GM10266 (cell line): ENCODE results near the gene ALK.

Source experiments
- DNase-seq: peaks from one replicate; pipeline ENCODE4 v3.0.0; 2012; ENCODE audit errors: extremely low spot score
- CTCF ChIP-seq: IDR thresholded peaks from 2 replicates; pipeline ENCODE4 v1.5.1; 2012; ENCODE audit warnings: mild to moderate bottlenecking, low read depth; ENCODE audit not compliant: control insufficient read depth, insufficient read depth; ENCODE audit errors: missing control alignments

The ALK gene

GRCh38 chr2:29526587-29527586 lies 394.5 kb downstream of the ALK start:
- no peak for DNase-seq
- no peak for TF ChIP-seq CTCF

GRCh38 chr2:29525921-29526320 lies 395.5 kb downstream of the ALK start:
- DNase-seq: no peak
- no peak for TF ChIP-seq CTCF

- DNase-seq: no peak
- TF ChIP-seq CTCF: no peak
Measured at GRCh38 chr2:29524652-29525051, 396.7 kb downstream of the ALK start.

GRCh38 chr2:29522951-29523669 lies 398.3 kb downstream of the ALK start:
- no peak for DNase-seq
- TF ChIP-seq CTCF: no peak

GRCh38 chr2:29520001-29520400 lies 401.4 kb downstream of the ALK start:
- TF ChIP-seq CTCF: no peak
- DNase-seq: no peak

- DNase-seq: no peak
Measured at GRCh38 chr2:29519338-29519925, 402.0 kb downstream of the ALK start.

More at GRCh38 chr2:29519338-29519925, 402.0 kb downstream of the ALK start:
- no peak for TF ChIP-seq CTCF
